GM18526 (cell line): ENCODE data around the gene DPH7.

Source experiments
- POLR2A ChIP-seq: IDR thresholded peaks from 3 replicates; pipeline ENCODE4 v1.6.1; 2011; ENCODE audit not compliant: insufficient read length; ENCODE audit errors: extremely low read depth

DPH7 gene

GRCh38 chr9:137564817-137565411 is 13.8 kb downstream of the DPH7 start:
- TF ChIP-seq POLR2A: no peak

- TF ChIP-seq POLR2A: no peak
Measured at GRCh38 chr9:137564134-137564533, 14.6 kb downstream of the DPH7 start.

GRCh38 chr9:137558127-137558526 is 20.6 kb downstream of the DPH7 start:
- TF ChIP-seq POLR2A: no peak

GRCh38 chr9:137556069-137556838 is 22.5 kb downstream of the DPH7 start:
- no peak for TF ChIP-seq POLR2A

GRCh38 chr9:137555179-137555578 is 23.5 kb downstream of the DPH7 start:
- TF ChIP-seq POLR2A: no peak

- no peak for TF ChIP-seq POLR2A
Measured at GRCh38 chr9:137554349-137554748, 24.4 kb downstream of the DPH7 start.

DNA sequence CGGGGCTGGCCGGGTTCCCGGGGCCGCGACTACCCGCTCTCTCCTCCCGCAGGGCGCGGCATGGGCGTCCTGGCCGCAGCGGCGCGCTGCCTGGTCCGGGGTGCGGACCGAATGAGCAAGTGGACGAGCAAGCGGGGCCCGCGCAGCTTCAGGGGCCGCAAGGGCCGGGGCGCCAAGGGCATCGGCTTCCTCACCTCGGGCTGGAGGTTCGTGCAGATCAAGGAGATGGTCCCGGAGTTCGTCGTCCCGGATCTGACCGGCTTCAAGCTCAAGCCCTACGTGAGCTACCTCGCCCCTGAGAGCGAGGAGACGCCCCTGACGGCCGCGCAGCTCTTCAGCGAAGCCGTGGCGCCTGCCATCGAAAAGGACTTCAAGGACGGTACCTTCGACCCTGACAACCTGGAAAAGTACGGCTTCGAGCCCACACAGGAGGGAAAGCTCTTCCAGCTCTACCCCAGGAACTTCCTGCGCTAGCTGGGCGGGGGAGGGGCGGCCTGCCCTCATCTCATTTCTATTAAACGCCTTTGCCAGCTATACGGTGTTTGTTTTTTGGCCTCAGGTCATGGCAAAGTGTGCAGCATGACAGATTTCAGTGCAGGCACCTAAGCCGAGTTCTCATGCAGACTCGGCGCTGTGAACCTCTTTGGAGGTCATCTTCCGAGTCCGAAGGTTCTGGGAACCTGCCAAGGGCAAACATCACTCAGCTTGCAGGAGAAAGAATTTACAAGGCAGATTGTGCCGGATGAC is 26.5 kb downstream of the DPH7 start:
- TF ChIP-seq POLR2A: no peak

- TF ChIP-seq POLR2A: peak; percentile 89
Measured at GRCh38 chr9:137551264-137552021, 27.3 kb downstream of the DPH7 start, which contains the start of gene MRPL41. MRPL41 (plus strand) TSS chr9:137551879; CDS start chr9:137552082, 203 bp downstream.

- TF ChIP-seq POLR2A: no peak
Measured at GRCh38 chr9:137550231-137550621, 28.5 kb downstream of the DPH7 start, which contains the start of gene PNPLA7. PNPLA7 (minus strand) TSS chr9:137550402; CDS start chr9:137550197, 205 bp downstream.

- no peak for TF ChIP-seq POLR2A
Measured at GRCh38 chr9:137547687-137548543, 30.8 kb downstream of the DPH7 start.

GRCh38 chr9:137545123-137545522 is 33.6 kb downstream of the DPH7 start:
- no peak for TF ChIP-seq POLR2A

- no peak for TF ChIP-seq POLR2A
Measured at GRCh38 chr9:137544176-137544760, 34.5 kb downstream of the DPH7 start.

DNA sequence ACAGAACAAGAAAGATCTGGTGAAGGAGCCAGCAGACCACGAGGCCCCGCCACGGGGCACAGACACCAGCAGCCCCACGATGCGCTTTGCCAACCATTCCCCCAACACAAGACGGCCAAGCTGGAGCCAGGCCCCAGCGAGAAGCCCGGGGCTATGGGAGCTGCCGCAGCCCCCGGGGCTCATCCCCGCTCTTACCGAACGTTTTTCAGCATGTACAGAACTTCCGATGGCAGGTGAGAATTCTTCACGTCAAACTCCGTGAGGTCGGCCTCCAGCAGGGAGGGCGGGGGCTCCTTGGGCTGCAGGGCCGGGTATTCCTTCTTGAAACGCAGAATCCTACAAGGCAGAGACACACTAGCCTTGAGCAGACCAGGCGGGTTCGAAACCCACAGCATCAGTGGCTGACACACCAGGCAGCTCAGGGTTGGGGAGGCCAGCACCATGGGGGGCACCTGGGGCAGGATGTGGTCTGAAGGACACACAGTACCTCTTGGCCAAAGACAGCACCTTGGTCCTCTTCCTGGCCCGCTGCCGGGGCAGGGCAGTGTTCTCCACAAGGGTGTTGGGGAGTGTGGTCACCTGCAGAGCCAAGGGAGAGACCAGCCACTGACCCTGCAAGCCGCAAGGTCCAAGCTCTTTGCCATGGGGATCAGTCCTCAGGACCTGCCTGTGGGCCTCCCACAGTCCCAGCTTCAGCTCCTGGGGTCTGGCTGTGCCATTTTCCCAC is 35.3 kb downstream of the DPH7 start:
- TF ChIP-seq POLR2A: no peak
